Thymus (tissue), 11 donors: ENCODE measurements around the gene SLC16A5. TPM values are rescaled to one million over a fixed set of nuclear protein-coding genes. Genes with fewer than 3 reads are reported as not detected.
A peak's percentile ranks its signal among the peaks of the same experiment; 100 is the strongest.

Experiments
- DNase-seq, 9 donors: peaks; one replicate each; pipeline ENCODE4 v3.0.0-alpha.2; 2013; ENCODE audit warnings: low spot score in 9 of 9, low read depth in 6 of 9, missing footprints in 1 of 9
- H3K27ac ChIP-seq, 2 donors: one replicate each; pipeline ENCODE4 v1.5.1; 2013; ENCODE audit warnings: control low read depth in 1 of 2, low read depth in 1 of 2, low read length in 1 of 2, mild to moderate bottlenecking in 1 of 2, moderate library complexity in 1 of 2
- H3K27me3 ChIP-seq, 2 donors: one replicate each; pipeline ENCODE4 v1.5.1; 2013; ENCODE audit warnings: low read length in 1 of 2; ENCODE audit not compliant: control insufficient read depth in 2 of 2, insufficient read depth in 1 of 2
- H3K36me3 ChIP-seq, 2 donors: one replicate each; pipeline ENCODE4 v1.5.1; 2013; ENCODE audit warnings: low read length in 1 of 2, mild to moderate bottlenecking in 1 of 2, moderate library complexity in 1 of 2; ENCODE audit not compliant: control insufficient read depth in 2 of 2, insufficient read depth in 2 of 2
- H3K4me1 ChIP-seq, 2 donors: one replicate each; pipeline ENCODE4 v1.5.1; 2013; ENCODE audit warnings: low read length in 2 of 2; ENCODE audit not compliant: control insufficient read depth in 2 of 2, insufficient read depth in 2 of 2
- H3K4me3 ChIP-seq, 2 donors: one replicate each; pipeline ENCODE4 v1.5.1; 2013; ENCODE audit warnings: low read length in 2 of 2, control low read depth in 1 of 2, mild to moderate bottlenecking in 1 of 2
- H3K9me3 ChIP-seq, 2 donors: one replicate each; pipeline ENCODE4 v1.5.1; 2013; ENCODE audit warnings: low read length in 1 of 2, mild to moderate bottlenecking in 1 of 2; ENCODE audit not compliant: control insufficient read depth in 2 of 2, insufficient read depth in 1 of 2
- WGBS: extraction: QIAGEN DNeasy Blood & Tissue Kit; methylation state at CpG from one replicate; pipeline ENCODE4 v1.1.7; 2013; 5-methylcytosine and 5-hydroxymethylcytosine counted together
- polyA plus RNA-seq: library from polyadenylated mRNA; stranded (reverse); fragments of 200-250 nt; gene quantifications from one replicate; pipeline ENCODE4 v1.2.3, GENCODE V29; 2013
- total RNA-seq: library from RNA; stranded (reverse); fragments of 120-200 nt; gene quantifications from one replicate; pipeline ENCODE4 v1.2.4, GENCODE V29; 2013
- donor health status: healthy.

Gene SLC16A5
- total and polyA plus RNA-seq, 2 donors, result 0.76 to 5.0 TPM

DNA sequence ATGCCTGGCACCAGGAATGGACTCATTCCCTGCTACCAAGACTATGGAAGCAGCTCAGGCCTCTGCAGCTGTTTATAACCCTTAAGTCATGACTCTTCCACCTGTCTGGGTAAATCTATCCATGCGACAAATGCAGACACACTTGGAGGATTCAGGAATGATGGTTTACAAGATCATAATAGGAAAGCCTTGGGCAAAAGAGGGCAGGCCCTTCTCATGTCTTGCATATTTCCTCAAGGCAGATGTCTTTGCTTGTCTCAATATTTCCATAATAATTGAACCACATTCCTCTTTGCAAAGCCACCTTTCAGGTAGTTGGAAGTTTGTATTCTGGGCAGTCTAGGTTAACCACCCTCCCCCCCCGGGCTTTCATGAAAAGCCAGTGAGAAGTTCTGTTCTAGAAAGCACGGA is 67.4 kb downstream of the SLC16A5 start:
- Histone ChIP-seq H3K36me3 (peaks cover 0 to 18% of the 10 kb centered on the region in 2 donors), H3K27ac (peak overlapping the region in 1 of 2 donors; percentile 86)
- WGBS, result 95% methylated on average over 3 of the region's 3 CpGs

More for the DNA sequence above, 67.4 kb downstream of the SLC16A5 start:
- no peak for DNase-seq
- Histone ChIP-seq H3K4me3 (peak overlapping the region in 1 of 2 donors; percentile 14), H3K9me3 (no peaks in the 10 kb centered on the region), H3K4me1 (peaks cover 14 to 20% of the 10 kb centered on the region in 2 donors), H3K27me3 (no peaks in the 10 kb centered on the region)

Other genes starting within 250 kb of the SLC16A5 start
- gene GRIN2C, start 228.1 kb upstream of the SLC16A5 start, total RNA-seq, result 0.05 TPM
- gene GRIN2C, start 228.1 kb upstream of the SLC16A5 start, polyA plus RNA-seq, result 0.07 TPM
- gene FDXR, start 215.0 kb upstream of the SLC16A5 start, total RNA-seq, result 8.2 TPM
- 14.1 TPM for gene FDXR, start 215.0 kb upstream of the SLC16A5 start, polyA plus RNA-seq
- 0.14 TPM for gene FADS6, start 194.3 kb upstream of the SLC16A5 start, total RNA-seq
- gene FADS6, start 194.3 kb upstream of the SLC16A5 start, polyA plus RNA-seq, result 1.0 TPM
- gene USH1G, start 164.7 kb upstream of the SLC16A5 start, total RNA-seq, result 0.09 TPM
- gene USH1G, start 164.7 kb upstream of the SLC16A5 start, polyA plus RNA-seq, result 0.14 TPM
- 0.05 TPM for gene OTOP2, start 163.7 kb upstream of the SLC16A5 start, total RNA-seq
- 0.23 TPM for gene OTOP2, start 163.7 kb upstream of the SLC16A5 start, polyA plus RNA-seq
- gene OTOP3, start 152.1 kb upstream of the SLC16A5 start, total RNA-seq, result under 0.01 TPM
- 0.05 TPM for gene OTOP3, start 152.1 kb upstream of the SLC16A5 start, polyA plus RNA-seq
- 1.3 TPM for gene HID1, start 115.2 kb upstream of the SLC16A5 start, total RNA-seq
- 9.9 TPM for gene HID1, start 115.2 kb upstream of the SLC16A5 start, polyA plus RNA-seq
- gene CDR2L, start 100.3 kb upstream of the SLC16A5 start, total RNA-seq, result 0.57 TPM
- 1.4 TPM for gene CDR2L, start 100.3 kb upstream of the SLC16A5 start, polyA plus RNA-seq
- gene MRPL58, start 75.3 kb upstream of the SLC16A5 start, total RNA-seq, result 35.7 TPM
- 40.9 TPM for gene MRPL58, start 75.3 kb upstream of the SLC16A5 start, polyA plus RNA-seq
- gene ATP5PD, start 41.0 kb upstream of the SLC16A5 start, total RNA-seq, result 288 TPM
- 390 TPM for gene ATP5PD, start 41.0 kb upstream of the SLC16A5 start, polyA plus RNA-seq
- 10.0 TPM for gene KCTD2, start 40.7 kb upstream of the SLC16A5 start, total RNA-seq
- 20.4 TPM for gene KCTD2, start 40.7 kb upstream of the SLC16A5 start, polyA plus RNA-seq
- gene ARMC7, start 22.0 kb downstream of the SLC16A5 start, total RNA-seq, result 4.3 TPM
- gene ARMC7, start 22.0 kb downstream of the SLC16A5 start, polyA plus RNA-seq, result 10.0 TPM
- 64.2 TPM for gene NT5C, start 43.8 kb downstream of the SLC16A5 start, total RNA-seq
- 103 TPM for gene NT5C, start 43.8 kb downstream of the SLC16A5 start, polyA plus RNA-seq
- gene JPT1, start 66.6 kb downstream of the SLC16A5 start, total RNA-seq, result 92.1 TPM
- 130 TPM for gene JPT1, start 66.6 kb downstream of the SLC16A5 start, polyA plus RNA-seq
- 342 TPM for gene SUMO2, start 95.0 kb downstream of the SLC16A5 start, total RNA-seq
- 135 TPM for gene SUMO2, start 95.0 kb downstream of the SLC16A5 start, polyA plus RNA-seq
- gene NUP85, start 117.7 kb downstream of the SLC16A5 start, total RNA-seq, result 54.5 TPM
- 88.3 TPM for gene NUP85, start 117.7 kb downstream of the SLC16A5 start, polyA plus RNA-seq
- gene GGA3, start 173.7 kb downstream of the SLC16A5 start, total RNA-seq, result 18.1 TPM
- 33.3 TPM for gene GGA3, start 173.7 kb downstream of the SLC16A5 start, polyA plus RNA-seq
- 62.8 TPM for gene MRPS7, start 173.9 kb downstream of the SLC16A5 start, total RNA-seq
- 39.1 TPM for gene MRPS7, start 173.9 kb downstream of the SLC16A5 start, polyA plus RNA-seq
- 22.8 TPM for gene MIF4GD, start 183.3 kb downstream of the SLC16A5 start, total RNA-seq
- 37.3 TPM for gene MIF4GD, start 183.3 kb downstream of the SLC16A5 start, polyA plus RNA-seq
- 15.4 TPM for gene SLC25A19, start 201.5 kb downstream of the SLC16A5 start, total RNA-seq
- gene SLC25A19, start 201.5 kb downstream of the SLC16A5 start, polyA plus RNA-seq, result 18.3 TPM